GM06990 (cell line): Measurements from ENCODE around the gene XIRP1.
A peak's percentile ranks its signal among the peaks of the same experiment; 100 is the strongest.

Experiments
- DNase-seq: peaks from one replicate; pipeline ENCODE4 v3.0.0-alpha.2; 2011; ENCODE audit not compliant: insufficient read length; ENCODE audit errors: extremely low read depth
- H3K27me3 ChIP-seq: replicated peaks from 2 replicates; pipeline ENCODE4 v1.6.0; 2011; ENCODE audit warnings: low read length; ENCODE audit not compliant: control insufficient read depth, insufficient read depth
- H3K36me3 ChIP-seq: 2 replicates; pipeline ENCODE4 v1.5.1; 2011; ENCODE audit warnings: low read length; ENCODE audit not compliant: control insufficient read depth, insufficient read depth
- H3K4me3 ChIP-seq: replicated peaks from 2 replicates; pipeline ENCODE4 v1.5.1; 2011; ENCODE audit warnings: low read depth, mild to moderate bottlenecking, control low read depth, low read length
- CTCF ChIP-seq: IDR thresholded peaks from 2 replicates; pipeline ENCODE4 v1.5.1; 2011; ENCODE audit warnings: low read length, control low read depth, mild to moderate bottlenecking, inconsistent platforms; ENCODE audit not compliant: insufficient read depth, poor library complexity, severe bottlenecking

Gene XIRP1

GRCh38 chr3:39146611-39147591 lies 45.5 kb downstream of the XIRP1 start:
- Histone ChIP-seq H3K4me3 (peak overlapping the region; percentile 68), H3K36me3 (peaks cover 22% of the 10 kb centered on the region), H3K27me3 (no peaks in the 10 kb centered on the region)
- no peak for TF ChIP-seq CTCF
- DNase-seq: peak; percentile 72

- no peak for TF ChIP-seq CTCF
- Histone ChIP-seq H3K27me3 (no peaks in the 10 kb centered on the region), H3K36me3 (peaks cover 28% of the 10 kb centered on the region), H3K4me3 (peak overlapping the region; percentile 68)
- peak; percentile 42 for DNase-seq
Observed at GRCh38 chr3:39146083-39146501, 46.3 kb downstream of the XIRP1 start.

GRCh38 chr3:39144748-39145380 lies 47.5 kb downstream of the XIRP1 start:
- TF ChIP-seq CTCF: no peak
- no peak for DNase-seq
- no peak overlapping the region for H3K4me3 ChIP-seq
- H3K27me3 ChIP-seq: no peaks in the 10 kb centered on the region
- H3K36me3 ChIP-seq: peaks cover 30% of the 10 kb centered on the region

- Histone ChIP-seq H3K36me3 (peaks cover 30% of the 10 kb centered on the region), H3K27me3 (no peaks in the 10 kb centered on the region), H3K4me3 (no peak overlapping the region)
- no peak for TF ChIP-seq CTCF
- DNase-seq: no peak
Observed at GRCh38 chr3:39144095-39144747, 48.2 kb downstream of the XIRP1 start.

- Histone ChIP-seq H3K36me3 (peaks cover 30% of the 10 kb centered on the region), H3K27me3 (no peaks in the 10 kb centered on the region), H3K4me3 (no peak overlapping the region)
- no peak for TF ChIP-seq CTCF
- no peak for DNase-seq
Observed at GRCh38 chr3:39143051-39143885, 49.1 kb downstream of the XIRP1 start.
